Smooth muscle cell (in vitro differentiated cells): ENCODE results near the gene THOP1. TPM values are rescaled to one million over a fixed set of nuclear protein-coding genes. Genes with fewer than 3 reads are reported as not detected.
A peak's percentile ranks its signal among the peaks of the same experiment; 100 is the strongest.

ENCODE experiments used
- DNase-seq: peaks from one replicate; lab custom pipeline; 2025; ENCODE audit not compliant: unreplicated experiment; lab: John Stamatoyannopoulos, UW
- H2AFZ ChIP-seq: fragments of 200-600 bp; sonication (generic); 2 replicates; pipeline ENCODE4 v1.6.0; 2016; ENCODE audit warnings: antibody characterized with exemption, low read depth, mild to moderate bottlenecking
- H3F3A ChIP-seq: fragments of 200-600 bp; sonication (generic); 2 replicates; pipeline ENCODE4 v1.6.0; 2017; ENCODE audit warnings: antibody characterized with exemption, low read depth
- H3K27ac ChIP-seq: fragments of 200-600 bp; sonication (generic); 2 replicates; pipeline ENCODE4 v1.5.1; 2016; ENCODE audit warnings: low read depth, mild to moderate bottlenecking
- H3K27me3 ChIP-seq: fragments of 200-600 bp; sonication (generic); 2 replicates; pipeline ENCODE4 v1.6.1; 2016; ENCODE audit warnings: low read depth, mild to moderate bottlenecking
- H3K36me3 ChIP-seq: fragments of 200-600 bp; sonication (generic); 2 replicates; pipeline ENCODE4 v1.5.1; 2016; ENCODE audit warnings: low read depth
- H3K4me1 ChIP-seq: fragments of 200-600 bp; sonication (generic); 2 replicates; pipeline ENCODE4 v1.5.1; 2016; ENCODE audit warnings: low read depth
- H3K4me2 ChIP-seq: fragments of 200-600 bp; sonication (generic); 2 replicates; pipeline ENCODE4 v1.6.0; 2016; ENCODE audit warnings: mild to moderate bottlenecking
- H3K4me3 ChIP-seq: fragments of 200-600 bp; sonication (generic); 2 replicates; pipeline ENCODE4 v1.5.1; 2016; ENCODE audit warnings: mild to moderate bottlenecking
- H3K79me2 ChIP-seq: fragments of 200-600 bp; sonication (generic); 2 replicates; pipeline ENCODE4 v1.6.0; 2016; ENCODE audit warnings: low read depth, mild to moderate bottlenecking
- H3K9ac ChIP-seq: fragments of 200-600 bp; sonication (generic); 2 replicates; pipeline ENCODE4 v1.6.0; 2016; ENCODE audit warnings: low read depth
- H3K9me3 ChIP-seq: fragments of 200-600 bp; sonication (generic); replicated peaks from 2 replicates; pipeline ENCODE4 v1.5.1; 2016; ENCODE audit warnings: low read depth
- H4K20me1 ChIP-seq: fragments of 200-600 bp; sonication (generic); 2 replicates; pipeline ENCODE4 v1.6.0; 2016; ENCODE audit warnings: low read depth
- WGBS: methylation state at CpG from one replicate; pipeline ENCODE4 v1.1.7; 2016; ENCODE audit warnings: low lambda C conversion rate; 5-methylcytosine and 5-hydroxymethylcytosine counted together
- polyA plus RNA-seq: library from polyadenylated mRNA; unstranded; fragments of >200 nt; fragmentation: Nextera tagmentation; extraction: Ambion mirVana; gene quantifications from 2 replicates; pipeline ENCODE4 v1.2.1, GENCODE V29; 2016
- total RNA-seq: library from RNA; depleted of rRNA; stranded (reverse); fragments of >200 nt; gene quantifications from 2 replicates; pipeline ENCODE4 v1.2.3, GENCODE V29; 2014
- TF ChIP-seq, protein P1 (sequence below): fragments of 200-600 bp; sonication (generic); IDR thresholded peaks from 2 replicates; pipeline ENCODE4 v1.5.1; 2017; ENCODE audit warnings: borderline replicate concordance, mild to moderate bottlenecking, antibody characterized with exemption; ENCODE audit not compliant: insufficient read depth, poor library complexity, severe bottlenecking

Gene THOP1
- total and polyA plus RNA-seq, 2 experiments from 2014 or later, result 40.5 to 65.6 TPM

DNA sequence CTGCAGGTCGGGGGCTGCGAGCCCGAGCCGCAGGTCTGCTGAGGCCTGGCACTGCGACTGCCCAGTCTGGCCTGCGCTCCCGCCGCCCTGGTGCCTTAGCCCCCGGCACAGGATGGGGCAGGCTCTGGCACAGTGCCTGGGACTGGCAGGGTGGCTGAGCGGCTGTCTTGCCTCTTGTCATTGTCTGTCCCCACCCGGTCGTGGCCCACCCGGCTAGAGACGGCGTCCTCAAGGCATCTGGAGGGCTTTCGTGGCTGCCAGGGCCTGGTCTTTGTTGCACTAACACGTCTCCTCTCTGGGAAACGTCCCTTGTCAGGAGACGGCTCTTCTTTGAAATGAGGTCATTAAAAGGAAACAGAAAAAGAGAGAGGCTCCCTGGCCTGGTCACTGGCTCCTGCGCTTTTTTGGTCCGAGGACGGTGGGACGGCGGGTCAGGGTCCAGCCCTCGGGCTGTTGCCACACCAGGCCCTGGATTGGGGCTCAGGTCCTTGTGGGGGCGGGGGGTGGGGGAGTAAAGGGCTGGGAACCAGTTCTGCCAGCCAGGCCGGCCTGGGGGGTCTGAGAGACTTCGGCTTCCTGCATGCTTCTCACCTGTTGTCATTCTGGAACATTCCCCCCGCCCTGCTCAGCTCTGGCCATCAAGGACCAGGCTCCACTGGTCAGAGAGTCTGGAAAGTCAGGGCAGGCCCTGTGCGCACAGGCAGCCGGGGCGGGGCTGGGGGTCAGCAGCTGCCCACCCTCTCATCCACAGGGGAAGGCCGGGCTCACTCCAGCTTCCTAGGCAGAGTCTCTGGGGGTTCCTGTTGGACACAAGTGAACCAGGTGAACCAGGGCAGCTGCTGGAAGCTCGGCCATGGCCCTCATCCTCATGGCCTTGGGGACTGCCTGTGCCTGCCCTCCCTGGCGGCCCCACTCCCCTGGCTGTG lies 28.2 kb downstream of the THOP1 start:
- Histone ChIP-seq H3K36me3 (no peaks in the 10 kb centered on the region), H4K20me1 (no peaks in the 10 kb centered on the region), H3F3A (no peaks in the 10 kb centered on the region), H3K27ac (peak overlapping the region; percentile 80), H3K4me3 (no peak overlapping the region), H2AFZ (no peak overlapping the region), H3K4me2 (no peak overlapping the region), H3K9me3 (no peaks in the 10 kb centered on the region), H3K27me3 (no peaks in the 10 kb centered on the region), H3K4me1 (no peaks in the 10 kb centered on the region), H3K79me2 (no peaks in the 10 kb centered on the region), H3K9ac (peak overlapping the region; percentile 51)
- DNase-seq, result no peak
- WGBS, result 66% methylated on average over 35 of the region's 35 CpGs
- TF ChIP-seq, protein P1, sequence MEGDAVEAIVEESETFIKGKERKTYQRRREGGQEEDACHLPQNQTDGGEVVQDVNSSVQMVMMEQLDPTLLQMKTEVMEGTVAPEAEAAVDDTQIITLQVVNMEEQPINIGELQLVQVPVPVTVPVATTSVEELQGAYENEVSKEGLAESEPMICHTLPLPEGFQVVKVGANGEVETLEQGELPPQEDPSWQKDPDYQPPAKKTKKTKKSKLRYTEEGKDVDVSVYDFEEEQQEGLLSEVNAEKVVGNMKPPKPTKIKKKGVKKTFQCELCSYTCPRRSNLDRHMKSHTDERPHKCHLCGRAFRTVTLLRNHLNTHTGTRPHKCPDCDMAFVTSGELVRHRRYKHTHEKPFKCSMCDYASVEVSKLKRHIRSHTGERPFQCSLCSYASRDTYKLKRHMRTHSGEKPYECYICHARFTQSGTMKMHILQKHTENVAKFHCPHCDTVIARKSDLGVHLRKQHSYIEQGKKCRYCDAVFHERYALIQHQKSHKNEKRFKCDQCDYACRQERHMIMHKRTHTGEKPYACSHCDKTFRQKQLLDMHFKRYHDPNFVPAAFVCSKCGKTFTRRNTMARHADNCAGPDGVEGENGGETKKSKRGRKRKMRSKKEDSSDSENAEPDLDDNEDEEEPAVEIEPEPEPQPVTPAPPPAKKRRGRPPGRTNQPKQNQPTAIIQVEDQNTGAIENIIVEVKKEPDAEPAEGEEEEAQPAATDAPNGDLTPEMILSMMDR, result no peak

DNA sequence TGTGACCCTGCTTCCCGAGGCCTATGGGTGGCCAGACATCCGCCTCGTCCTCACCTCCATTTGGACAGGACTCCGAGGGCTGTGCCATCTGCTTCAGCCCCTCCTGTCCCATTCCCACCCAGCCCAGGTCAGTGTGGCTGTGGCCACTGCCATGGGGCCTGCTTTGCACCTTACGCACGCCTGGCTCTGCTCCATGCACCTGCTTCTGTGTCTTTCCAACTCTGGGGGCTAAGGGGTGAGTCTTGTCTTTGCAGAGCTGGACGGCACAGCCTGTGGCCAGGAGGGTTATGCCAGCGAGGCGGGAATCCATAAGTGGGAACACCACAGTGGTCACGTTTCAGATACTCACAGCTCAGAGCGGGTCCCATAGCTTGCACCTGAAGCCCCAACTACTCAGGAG lies 29.1 kb downstream of the THOP1 start:
- Histone ChIP-seq H3K36me3 (no peaks in the 10 kb centered on the region), H2AFZ (no peak overlapping the region), H3K4me2 (no peak overlapping the region), H3K9me3 (no peaks in the 10 kb centered on the region), H3K4me3 (no peak overlapping the region), H3K4me1 (no peaks in the 10 kb centered on the region), H3K27ac (no peak overlapping the region), H3K27me3 (no peaks in the 10 kb centered on the region), H3F3A (no peaks in the 10 kb centered on the region), H3K9ac (no peak overlapping the region), H3K79me2 (no peaks in the 10 kb centered on the region), H4K20me1 (no peaks in the 10 kb centered on the region)
- 98% methylated on average over 11 of the region's 11 CpGs for WGBS
- DNase-seq, result no peak
- TF ChIP-seq, protein P1, result no peak

DNA sequence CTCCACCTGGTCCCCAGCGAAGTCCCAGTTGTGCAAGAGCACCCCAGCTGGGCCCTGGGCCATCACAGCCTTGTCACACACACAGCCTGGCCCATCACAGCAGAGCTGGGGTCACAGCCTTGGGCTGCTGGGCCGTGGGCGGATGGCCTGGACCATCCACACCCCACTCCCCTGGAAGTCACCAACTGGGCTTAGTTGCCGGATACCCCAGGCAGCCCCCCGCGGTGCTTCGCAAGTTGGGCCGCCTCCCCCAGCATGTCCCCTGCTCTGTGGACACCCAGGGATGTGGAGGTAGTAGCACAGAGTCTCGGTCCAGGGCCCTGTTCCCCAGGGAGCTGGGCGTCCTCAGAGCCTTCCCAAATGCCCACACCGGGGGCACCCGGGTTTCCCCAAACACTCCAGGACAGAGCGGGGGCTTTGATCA lies 29.9 kb downstream of the THOP1 start:
- TF ChIP-seq, protein P1, result no peak
- no peak overlapping the region for H3K27ac ChIP-seq
- WGBS, result 98% methylated on average over 13 of the region's 13 CpGs
- H3K4me2 ChIP-seq, result no peak overlapping the region
- H3F3A ChIP-seq, result no peaks in the 10 kb centered on the region
- no peaks in the 10 kb centered on the region for H3K4me1 ChIP-seq
- H3K4me3 ChIP-seq, result no peak overlapping the region
- no peak overlapping the region for H2AFZ ChIP-seq
- H3K27me3 ChIP-seq, result no peaks in the 10 kb centered on the region
- H4K20me1 ChIP-seq, result no peaks in the 10 kb centered on the region
- no peak overlapping the region for H3K9ac ChIP-seq
- no peaks in the 10 kb centered on the region for H3K36me3 ChIP-seq
- no peak for DNase-seq
- H3K79me2 ChIP-seq, result peaks cover 3% of the 10 kb centered on the region
- no peaks in the 10 kb centered on the region for H3K9me3 ChIP-seq
